Measurements from ENCODE around the gene CCL27.
A peak's percentile ranks its signal among the peaks of the same experiment; 100 is the strongest.

CCL27 gene

DNA sequence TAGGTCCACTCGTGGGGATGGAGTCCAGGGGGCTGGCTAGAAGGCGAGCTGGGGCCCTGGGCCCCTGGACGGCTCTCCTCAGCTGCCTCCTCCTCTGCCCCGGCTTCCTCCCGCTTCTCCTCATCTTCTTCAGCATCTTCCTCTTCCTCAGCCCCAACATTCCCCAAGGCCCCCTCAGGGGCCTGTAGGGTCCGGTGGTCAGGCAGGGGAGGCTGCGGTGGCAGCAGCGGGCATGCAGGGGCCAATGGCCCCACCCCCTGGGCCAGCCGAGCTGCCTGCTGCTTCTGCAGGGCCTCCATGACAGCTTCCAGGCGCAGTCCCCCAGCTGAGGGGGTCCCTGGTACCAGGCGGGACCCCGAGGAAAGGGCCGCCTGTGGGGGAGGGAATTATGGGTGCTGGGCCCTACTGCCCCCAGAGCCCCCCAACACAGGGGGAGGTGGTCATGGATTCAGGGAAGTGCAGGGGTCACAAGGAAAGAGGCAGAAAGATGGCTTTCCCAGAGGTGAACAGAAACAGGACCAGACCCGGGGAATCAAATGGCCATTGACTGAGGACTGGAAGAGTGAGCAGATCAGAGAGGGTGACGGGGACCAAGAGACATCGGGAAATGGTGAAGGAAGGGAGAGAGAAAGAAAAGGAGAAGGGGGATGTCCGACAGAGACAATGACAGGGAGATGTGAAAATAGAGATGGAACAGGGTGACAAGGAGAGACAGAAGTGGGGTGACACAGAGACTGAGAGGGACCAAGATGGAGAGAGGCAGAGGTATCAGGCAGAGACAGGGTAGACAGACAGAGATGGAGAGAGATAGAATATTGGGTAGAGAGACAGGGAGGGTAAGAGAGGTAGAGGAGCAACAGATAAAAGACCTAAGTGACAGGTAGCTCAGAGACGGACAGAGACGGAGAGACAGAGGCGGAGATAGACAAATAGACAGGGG lies 34.5 kb downstream of the CCL27 start:
- DNase-seq (ENCODE audit: low read depth, low spot score): no peak

DNA sequence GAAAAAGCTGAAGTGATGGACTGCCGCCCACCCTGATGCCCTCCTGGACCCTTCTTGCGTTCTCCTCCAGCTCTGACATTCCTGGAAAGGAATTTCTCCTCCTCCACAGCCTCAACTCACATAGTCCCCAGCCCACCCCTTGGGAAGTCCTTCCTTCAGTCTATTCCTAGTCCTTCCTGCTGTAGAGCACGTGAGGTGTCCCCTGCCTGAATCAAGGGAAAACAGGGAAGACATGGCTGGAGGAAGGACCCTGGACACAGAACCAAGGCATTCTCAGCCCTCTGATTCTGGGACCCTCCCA lies 37.3 kb downstream of the CCL27 start:
- no peak for DNase-seq (ENCODE audit: low read depth, low spot score)

DNA sequence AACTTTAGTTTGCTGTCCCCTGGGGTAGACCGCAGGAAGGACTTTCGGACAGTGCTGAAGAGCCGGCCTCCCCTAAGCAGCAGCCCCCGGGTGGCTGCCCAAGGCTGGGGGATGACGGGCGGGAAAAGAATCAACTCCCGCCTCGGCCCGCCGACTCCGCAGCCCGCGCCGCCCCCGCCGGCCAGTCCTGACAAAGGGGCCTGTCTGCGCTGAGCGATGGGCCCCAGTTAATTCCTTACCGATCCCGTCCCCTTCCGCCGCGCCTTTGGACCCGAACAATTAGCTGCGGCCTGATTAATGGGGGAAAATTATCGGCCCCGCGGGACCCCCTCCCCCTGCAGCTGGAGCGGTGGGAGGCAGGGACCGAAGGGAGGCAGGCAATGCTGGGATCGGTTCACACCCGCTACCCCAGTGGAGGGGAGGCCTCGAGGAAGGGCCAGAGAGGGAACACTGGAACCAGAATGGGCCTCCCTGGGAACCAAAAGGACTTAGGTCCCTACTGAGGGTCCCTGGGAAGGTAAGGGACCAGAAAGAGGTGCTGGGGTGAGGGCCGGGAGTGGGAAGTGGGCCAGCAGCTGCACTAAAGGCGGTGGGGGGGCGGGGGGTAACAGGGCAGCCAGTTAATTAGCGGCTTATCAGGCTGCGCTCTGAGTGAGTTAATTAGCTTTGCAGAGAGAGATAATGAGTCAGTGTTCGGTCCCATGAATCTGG lies 37.8 kb downstream of the CCL27 start:
- DNase-seq (ENCODE audit: low read depth, low spot score): no peak

DNA sequence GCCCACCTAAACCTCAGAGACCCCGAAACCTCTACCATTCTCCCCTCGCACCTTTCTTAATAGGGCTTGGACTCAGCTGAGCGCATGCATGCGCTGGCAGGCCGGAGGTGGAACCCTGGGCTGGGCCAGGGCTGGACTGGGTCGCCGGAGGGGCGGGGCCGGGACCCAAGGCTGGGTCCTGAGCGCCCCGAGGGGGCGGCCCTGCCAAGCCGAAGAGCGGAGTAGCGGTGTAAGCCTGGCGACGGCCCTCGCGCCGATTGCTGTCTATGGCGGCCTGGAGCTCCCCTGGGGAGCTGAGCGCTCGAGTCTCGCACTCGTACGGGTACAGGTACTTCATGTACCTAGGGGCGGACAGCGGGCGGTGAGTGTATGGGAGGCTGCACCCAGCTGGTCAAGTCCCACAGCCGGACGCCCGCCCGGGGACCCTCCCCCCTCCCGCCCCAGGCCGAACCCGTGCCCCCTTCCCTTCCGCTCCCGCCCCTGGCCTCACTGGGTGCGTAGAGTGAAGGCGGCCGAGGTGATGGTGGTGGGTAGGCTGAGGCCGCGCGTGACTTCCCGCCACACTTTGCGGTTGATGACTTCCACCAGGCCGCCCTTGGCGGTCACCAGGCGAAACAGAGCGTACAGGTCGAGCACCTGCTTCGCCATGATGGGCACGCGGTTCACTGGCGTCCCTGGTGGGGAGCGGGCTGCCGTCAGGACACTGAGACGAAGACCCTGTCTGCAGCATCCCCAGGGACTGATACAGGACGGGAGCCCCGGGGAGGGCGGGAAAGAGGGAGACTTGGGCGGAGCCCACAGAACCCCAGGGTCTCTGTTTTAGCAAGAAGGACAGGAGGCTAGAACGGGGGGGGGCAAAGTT lies 38.9 kb downstream of the CCL27 start:
- DNase-seq (ENCODE audit: low read depth, low spot score): no peak

GRCh38 chr9:34620061-34620994 lies 42.1 kb downstream of the CCL27 start, which contains the start of gene DCTN3:
Gene DCTN3 (minus strand): TSS chr9:34620495. CDS start chr9:34620464, 31 bp downstream.
- peak; percentile 76 for DNase-seq (ENCODE audit: low read depth, low spot score)

GRCh38 chr9:34615132-34615531 lies 47.3 kb downstream of the CCL27 start:
- no peak for DNase-seq (ENCODE audit: low read depth, low spot score)

- no peak for DNase-seq (ENCODE audit: low read depth, low spot score)
These were observed 49.6 kb downstream of the CCL27 start for GRCh38 chr9:34612788-34613390.
